ENCODE results near the gene CPAMD8.

GRCh38 chr19:16887353-16888265, 139.0 kb downstream of the CPAMD8 start:
- TF ChIP-seq, protein P1, sequence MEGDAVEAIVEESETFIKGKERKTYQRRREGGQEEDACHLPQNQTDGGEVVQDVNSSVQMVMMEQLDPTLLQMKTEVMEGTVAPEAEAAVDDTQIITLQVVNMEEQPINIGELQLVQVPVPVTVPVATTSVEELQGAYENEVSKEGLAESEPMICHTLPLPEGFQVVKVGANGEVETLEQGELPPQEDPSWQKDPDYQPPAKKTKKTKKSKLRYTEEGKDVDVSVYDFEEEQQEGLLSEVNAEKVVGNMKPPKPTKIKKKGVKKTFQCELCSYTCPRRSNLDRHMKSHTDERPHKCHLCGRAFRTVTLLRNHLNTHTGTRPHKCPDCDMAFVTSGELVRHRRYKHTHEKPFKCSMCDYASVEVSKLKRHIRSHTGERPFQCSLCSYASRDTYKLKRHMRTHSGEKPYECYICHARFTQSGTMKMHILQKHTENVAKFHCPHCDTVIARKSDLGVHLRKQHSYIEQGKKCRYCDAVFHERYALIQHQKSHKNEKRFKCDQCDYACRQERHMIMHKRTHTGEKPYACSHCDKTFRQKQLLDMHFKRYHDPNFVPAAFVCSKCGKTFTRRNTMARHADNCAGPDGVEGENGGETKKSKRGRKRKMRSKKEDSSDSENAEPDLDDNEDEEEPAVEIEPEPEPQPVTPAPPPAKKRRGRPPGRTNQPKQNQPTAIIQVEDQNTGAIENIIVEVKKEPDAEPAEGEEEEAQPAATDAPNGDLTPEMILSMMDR (conservative IDR thresholded peaks at IDR 0.05; ENCODE audit: low read length), result no peak
- TF ChIP-seq EZH2phosphoT487 (IDR thresholded peaks at IDR 0.05; ENCODE audit: borderline replicate concordance, low read depth, low read length), result no peak
